Measurements from ENCODE around the gene ARF6.

Gene ARF6

DNA sequence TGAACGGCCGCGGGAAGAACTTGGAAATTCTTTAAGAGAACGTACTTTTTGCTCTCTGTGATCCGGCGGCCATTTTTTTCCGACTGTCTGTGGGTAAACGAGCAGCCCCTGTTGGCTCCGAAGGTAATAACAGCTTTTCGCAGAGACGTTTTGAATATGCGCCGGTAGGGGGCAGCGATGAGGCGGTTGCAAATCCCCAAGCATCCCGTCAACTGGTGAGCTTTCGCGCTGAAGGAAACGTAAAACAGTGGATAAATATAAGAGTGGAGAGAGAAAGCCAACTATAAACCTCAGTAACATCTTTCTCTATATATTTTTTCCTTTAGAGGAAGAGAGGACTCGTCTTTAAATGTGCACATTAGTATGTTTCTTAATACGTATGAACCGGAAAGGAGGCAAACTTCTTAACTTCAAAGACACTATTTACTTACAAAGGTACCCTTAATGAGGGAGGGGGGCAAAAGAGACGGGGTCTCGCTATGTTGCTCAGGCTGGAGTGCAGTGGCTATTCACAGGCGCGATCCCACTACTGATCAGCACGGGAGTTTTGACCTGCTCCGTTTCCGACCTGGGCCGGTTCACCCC lies 30.7 kb upstream of the ARF6 start:
- H3K27me3 ChIP-seq (replicated peaks; ENCODE audit: control insufficient read depth, insufficient read depth, low read length): no peaks in the 10 kb centered on the region
- no peaks in the 10 kb centered on the region for H3K36me3 ChIP-seq (ENCODE audit: control insufficient read depth, insufficient read depth, low read length)
- TF ChIP-seq, protein P1, sequence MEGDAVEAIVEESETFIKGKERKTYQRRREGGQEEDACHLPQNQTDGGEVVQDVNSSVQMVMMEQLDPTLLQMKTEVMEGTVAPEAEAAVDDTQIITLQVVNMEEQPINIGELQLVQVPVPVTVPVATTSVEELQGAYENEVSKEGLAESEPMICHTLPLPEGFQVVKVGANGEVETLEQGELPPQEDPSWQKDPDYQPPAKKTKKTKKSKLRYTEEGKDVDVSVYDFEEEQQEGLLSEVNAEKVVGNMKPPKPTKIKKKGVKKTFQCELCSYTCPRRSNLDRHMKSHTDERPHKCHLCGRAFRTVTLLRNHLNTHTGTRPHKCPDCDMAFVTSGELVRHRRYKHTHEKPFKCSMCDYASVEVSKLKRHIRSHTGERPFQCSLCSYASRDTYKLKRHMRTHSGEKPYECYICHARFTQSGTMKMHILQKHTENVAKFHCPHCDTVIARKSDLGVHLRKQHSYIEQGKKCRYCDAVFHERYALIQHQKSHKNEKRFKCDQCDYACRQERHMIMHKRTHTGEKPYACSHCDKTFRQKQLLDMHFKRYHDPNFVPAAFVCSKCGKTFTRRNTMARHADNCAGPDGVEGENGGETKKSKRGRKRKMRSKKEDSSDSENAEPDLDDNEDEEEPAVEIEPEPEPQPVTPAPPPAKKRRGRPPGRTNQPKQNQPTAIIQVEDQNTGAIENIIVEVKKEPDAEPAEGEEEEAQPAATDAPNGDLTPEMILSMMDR (IDR thresholded peaks at IDR 0.05; ENCODE audit: insufficient read depth, low read length, poor library complexity, severe bottlenecking): peak; percentile 100
- peak overlapping the region; percentile 78 for H3K4me3 ChIP-seq (replicated peaks; ENCODE audit: low read depth, low read length)
- DNase-seq (ENCODE audit: extremely low read depth, insufficient read length): peak; percentile 84

DNA sequence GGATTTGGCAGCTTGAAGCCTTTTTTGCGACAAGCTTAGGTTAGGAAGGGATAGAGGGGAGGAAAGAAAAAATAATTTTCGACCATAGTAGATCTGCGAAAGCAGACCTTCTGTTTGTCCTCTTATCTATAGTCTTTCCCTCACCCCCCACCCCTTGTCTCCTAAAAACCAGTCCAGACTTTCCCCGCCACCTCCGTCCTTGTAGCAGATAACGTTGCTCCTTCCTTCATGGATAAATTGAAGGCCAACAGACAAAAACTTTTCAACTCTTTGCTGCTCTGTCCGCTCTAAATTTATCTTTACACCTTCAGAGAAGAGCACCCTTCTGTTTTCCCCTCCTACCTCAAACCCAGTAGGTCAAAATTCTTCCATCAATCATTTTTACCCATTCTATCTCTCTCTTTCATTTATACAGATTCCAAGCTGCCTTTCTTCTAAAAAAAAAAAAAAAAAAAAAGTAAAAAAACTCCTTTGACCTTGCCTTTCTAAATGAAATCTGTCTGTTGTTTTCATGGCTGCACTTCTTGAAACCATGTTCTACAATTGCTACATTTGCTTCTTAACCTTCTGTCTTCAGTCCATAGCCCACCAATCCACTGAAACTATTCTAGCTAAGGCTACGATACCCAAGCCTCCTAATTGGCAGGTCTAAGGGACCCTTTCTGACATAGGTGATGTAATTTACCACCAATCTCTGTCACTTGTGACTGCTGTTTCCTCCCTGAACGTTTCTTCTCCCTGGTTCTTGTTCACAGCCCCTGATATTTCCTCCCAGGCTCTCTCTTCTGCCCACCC lies 29.2 kb upstream of the ARF6 start:
- TF ChIP-seq, protein P1 (IDR thresholded peaks at IDR 0.05; ENCODE audit: insufficient read depth, low read length, poor library complexity, severe bottlenecking): no peak
- peak overlapping the region; percentile 67 for H3K4me3 ChIP-seq (replicated peaks; ENCODE audit: low read depth, low read length)
- no peaks in the 10 kb centered on the region for H3K27me3 ChIP-seq (replicated peaks; ENCODE audit: control insufficient read depth, insufficient read depth, low read length)
- H3K36me3 ChIP-seq (ENCODE audit: control insufficient read depth, insufficient read depth, low read length): no peaks in the 10 kb centered on the region
- no peak for DNase-seq (ENCODE audit: extremely low read depth, insufficient read length)

DNA sequence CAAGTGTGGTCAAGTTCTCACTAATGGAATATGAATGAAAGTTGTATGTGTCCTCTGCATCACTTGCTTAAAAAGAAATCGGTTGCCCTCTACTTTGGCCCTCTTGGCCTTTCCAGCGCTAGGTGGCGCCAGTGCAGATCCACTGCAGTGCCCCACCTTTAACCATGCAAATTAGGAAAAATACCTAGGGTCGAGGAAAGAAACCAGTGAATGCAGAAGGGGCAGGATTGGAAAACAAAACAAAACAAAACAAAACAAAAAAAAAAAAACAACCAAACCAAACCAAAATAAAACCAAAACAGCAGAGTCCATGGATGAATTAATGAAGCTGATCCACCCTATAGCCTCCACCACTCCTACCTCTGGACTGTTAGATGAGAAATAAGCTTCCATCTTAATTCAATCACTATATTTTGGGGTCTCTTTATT lies 27.4 kb upstream of the ARF6 start:
- no peak overlapping the region for H3K4me3 ChIP-seq (replicated peaks; ENCODE audit: low read depth, low read length)

DNA sequence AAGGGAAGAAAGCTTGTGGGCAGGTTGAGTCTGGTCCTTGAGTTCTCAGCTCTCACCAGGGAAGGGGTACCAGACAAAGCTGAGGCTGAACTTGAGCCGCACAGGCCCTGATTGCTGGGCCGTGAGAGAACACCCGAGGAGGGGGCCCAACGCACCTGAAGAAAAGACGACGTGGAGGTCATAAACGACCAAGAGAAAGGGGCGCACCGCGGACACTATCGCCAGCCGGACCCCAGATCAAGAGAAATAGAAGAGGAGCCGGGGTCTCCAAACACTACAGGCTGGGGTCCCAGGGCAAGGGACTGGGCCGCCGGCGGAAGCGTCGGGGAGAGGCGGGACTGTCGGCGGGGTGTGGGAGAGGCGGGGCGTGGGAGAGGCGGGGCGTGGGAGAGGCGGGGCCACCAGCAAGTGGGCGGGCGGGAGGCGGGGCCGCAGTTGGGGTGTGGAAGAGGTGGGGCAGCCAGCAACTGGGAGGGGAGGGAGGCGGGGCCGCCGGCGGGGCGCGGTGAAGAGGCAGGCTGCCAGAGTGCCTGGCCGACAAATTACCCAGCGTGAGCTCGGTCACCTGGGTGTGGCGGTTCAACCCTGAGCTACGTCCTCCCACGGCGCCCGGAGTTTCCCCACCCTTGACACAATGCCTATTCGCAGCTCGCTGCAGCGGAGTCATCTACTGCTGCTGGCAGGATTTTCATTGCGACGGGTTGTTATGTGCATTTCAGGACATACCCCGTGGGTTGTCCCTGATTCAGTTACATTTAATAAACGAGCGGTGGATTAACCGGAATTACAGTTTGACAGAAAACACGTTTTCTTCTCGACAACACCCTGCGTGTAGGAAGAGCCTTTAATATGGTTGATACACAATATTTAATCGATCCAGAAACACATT lies 24.8 kb upstream of the ARF6 start:
- peak overlapping the region; percentile 59 for H3K4me3 ChIP-seq (replicated peaks; ENCODE audit: low read depth, low read length)
- no peaks in the 10 kb centered on the region for H3K27me3 ChIP-seq (replicated peaks; ENCODE audit: control insufficient read depth, insufficient read depth, low read length)
- peak; percentile 98 for DNase-seq (ENCODE audit: extremely low read depth, insufficient read length)
- H3K36me3 ChIP-seq (ENCODE audit: control insufficient read depth, insufficient read depth, low read length): no peaks in the 10 kb centered on the region
- TF ChIP-seq, protein P1 (IDR thresholded peaks at IDR 0.05; ENCODE audit: insufficient read depth, low read length, poor library complexity, severe bottlenecking): no peak

More for the DNA sequence above, 27.4 kb upstream of the ARF6 start:
- Histone ChIP-seq H3K27me3 (replicated peaks; ENCODE audit: control insufficient read depth, insufficient read depth, low read length) (no peaks in the 10 kb centered on the region), H3K36me3 (ENCODE audit: control insufficient read depth, insufficient read depth, low read length) (no peaks in the 10 kb centered on the region)
- DNase-seq (ENCODE audit: extremely low read depth, insufficient read length): peak; percentile 39
- TF ChIP-seq, protein P1 (IDR thresholded peaks at IDR 0.05; ENCODE audit: insufficient read depth, low read length, poor library complexity, severe bottlenecking): peak; percentile 85

DNA sequence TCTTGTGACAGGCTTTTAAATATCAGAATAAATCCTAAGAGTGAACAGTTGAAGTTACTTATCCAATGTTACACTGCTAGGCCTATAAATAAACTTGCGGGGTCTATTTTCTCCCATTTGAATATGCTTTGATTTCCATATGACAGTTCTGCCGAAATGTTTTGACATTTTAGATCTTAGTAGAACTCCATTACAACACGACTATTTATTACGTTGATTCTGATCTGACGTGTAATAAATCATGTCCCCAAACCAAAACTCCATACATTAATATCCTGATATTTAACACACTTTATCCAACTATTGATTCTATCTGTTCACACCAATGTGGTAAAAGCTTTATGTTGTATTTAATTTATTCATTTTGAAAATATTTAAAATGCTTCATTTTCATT lies 24.2 kb upstream of the ARF6 start:
- TF ChIP-seq, protein P1 (IDR thresholded peaks at IDR 0.05; ENCODE audit: insufficient read depth, low read length, poor library complexity, severe bottlenecking): no peak
- H3K4me3 ChIP-seq (replicated peaks; ENCODE audit: low read depth, low read length): peak overlapping the region; percentile 49
- no peaks in the 10 kb centered on the region for H3K36me3 ChIP-seq (ENCODE audit: control insufficient read depth, insufficient read depth, low read length)
- H3K27me3 ChIP-seq (replicated peaks; ENCODE audit: control insufficient read depth, insufficient read depth, low read length): no peaks in the 10 kb centered on the region
- no peak for DNase-seq (ENCODE audit: extremely low read depth, insufficient read length)
